ENCODE data around the gene LRRC51.

- TF ChIP-seq, protein P1, sequence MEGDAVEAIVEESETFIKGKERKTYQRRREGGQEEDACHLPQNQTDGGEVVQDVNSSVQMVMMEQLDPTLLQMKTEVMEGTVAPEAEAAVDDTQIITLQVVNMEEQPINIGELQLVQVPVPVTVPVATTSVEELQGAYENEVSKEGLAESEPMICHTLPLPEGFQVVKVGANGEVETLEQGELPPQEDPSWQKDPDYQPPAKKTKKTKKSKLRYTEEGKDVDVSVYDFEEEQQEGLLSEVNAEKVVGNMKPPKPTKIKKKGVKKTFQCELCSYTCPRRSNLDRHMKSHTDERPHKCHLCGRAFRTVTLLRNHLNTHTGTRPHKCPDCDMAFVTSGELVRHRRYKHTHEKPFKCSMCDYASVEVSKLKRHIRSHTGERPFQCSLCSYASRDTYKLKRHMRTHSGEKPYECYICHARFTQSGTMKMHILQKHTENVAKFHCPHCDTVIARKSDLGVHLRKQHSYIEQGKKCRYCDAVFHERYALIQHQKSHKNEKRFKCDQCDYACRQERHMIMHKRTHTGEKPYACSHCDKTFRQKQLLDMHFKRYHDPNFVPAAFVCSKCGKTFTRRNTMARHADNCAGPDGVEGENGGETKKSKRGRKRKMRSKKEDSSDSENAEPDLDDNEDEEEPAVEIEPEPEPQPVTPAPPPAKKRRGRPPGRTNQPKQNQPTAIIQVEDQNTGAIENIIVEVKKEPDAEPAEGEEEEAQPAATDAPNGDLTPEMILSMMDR (IDR thresholded peaks at IDR 0.05; ENCODE audit: low read depth, low read length): no peak
- no peak for TF ChIP-seq EZH2phosphoT487 (IDR thresholded peaks at IDR 0.05; ENCODE audit: low read depth)
Measured at GRCh38 chr11:72100462-72100861, 19.8 kb downstream of the LRRC51 start.
